ENCODE results near the gene TMED1. TPM values are rescaled to one million over a fixed set of nuclear protein-coding genes. Genes with fewer than 3 reads are reported as not detected.

Gene TMED1
- total and polyA plus RNA-seq, 9 of the 15 experiments (the other 6 are each of a cell fraction or from before 2014, with no cell fraction given) = 0.86 to 30.2 (median 23.5) TPM

DNA sequence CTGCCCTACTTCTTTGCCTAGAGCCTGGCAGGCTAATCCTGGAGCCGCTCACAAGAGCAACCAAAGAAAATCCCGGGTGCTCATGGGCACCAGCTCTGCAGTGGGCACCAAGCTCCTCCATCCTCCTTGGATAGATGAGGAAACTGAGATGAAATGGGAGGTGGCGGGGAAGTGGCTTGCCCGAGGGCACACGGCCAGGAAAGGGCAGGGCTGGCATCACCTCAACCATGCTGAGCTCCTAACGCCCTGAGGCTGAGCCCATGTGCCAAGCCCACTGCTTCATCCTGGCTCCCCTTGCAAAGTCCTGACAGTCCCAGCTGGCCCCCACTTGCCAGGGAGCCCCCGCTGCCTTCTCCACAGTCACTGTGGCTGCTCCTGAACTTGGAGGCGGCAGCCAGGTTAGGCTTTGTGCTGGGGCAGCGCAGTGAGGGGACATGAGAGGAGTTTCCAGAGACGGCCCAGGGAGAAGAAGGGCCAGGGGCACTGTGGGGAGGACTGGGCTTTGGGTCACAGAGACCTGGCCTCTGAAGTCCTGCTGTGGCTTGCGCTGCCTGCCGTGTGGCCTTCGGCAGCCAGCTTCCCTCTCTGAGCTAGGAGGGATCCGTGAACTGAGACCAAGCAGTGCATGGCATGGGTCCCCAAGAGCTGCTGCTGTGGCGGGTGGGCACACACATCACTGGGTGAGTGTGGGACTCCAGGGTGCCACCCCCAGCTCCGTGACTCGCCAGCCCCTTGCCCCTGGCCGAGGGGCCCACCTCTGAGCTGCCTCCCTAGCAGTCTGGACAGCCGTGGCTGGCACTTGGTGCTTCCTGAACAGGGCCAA is 17.5 kb downstream of the TMED1 start:
- H3K27ac ChIP-seq (ENCODE audit: extremely low read depth, low read depth, low read length) = no peak overlapping the region
- intact Hi-C loops (cut with micrococcal nuclease) = no loop called here
- H2AFZ ChIP-seq (ENCODE audit: low read depth, low read length) = no peak overlapping the region
- in situ Hi-C loops (cut with MboI) = no loop called here
- no TSS peak for BruUV-seq (replicated peaks)
- H3K4me3 ChIP-seq = no peak overlapping the region
- ChIA-PET CTCF (ENCODE audit: low intra/inter-chr PET ratio) (no interaction called here), POLR2A (interaction anchor here (1.1 kb wide), 1 partner anchor 15 kb away, joined by 7 read pairs; no protein-coding TSS in a partner anchor)
- WGBS (ENCODE audit: insufficient coverage, low coverage, missing lambda C conversion rate) = 97% methylated on average over 15 of the region's 19 CpGs
- peaks cover 13 to 64% of the 10 kb centered on the region in 2 experiments; a peak in 4 of 5 replicates for H3K4me1 ChIP-seq (replicated peaks in 1 of 2; ENCODE audit: control insufficient read depth in 2 of 2, insufficient read depth in 2 of 2, low read length in 2 of 2)
- FAIRE-seq (no peak), ATAC-seq (no peak), DNase-seq (ENCODE audit: extremely low read depth in 1 of 4, low spot score in 3 of 4) (no peak)
- H3K9me1 ChIP-seq (ENCODE audit: control insufficient read depth, insufficient read depth, low read length) = no peaks in the 10 kb centered on the region
- peak; percentile 59 for TF ChIP-seq RBM22 (IDR thresholded peaks at IDR 0.05; ENCODE audit: low read depth, low read length, poor library complexity, severe bottlenecking)
- no peak for TF ChIP-seq ZNF217 (CRISPR knock-in tag; IDR thresholded peaks at IDR 0.05)
- TF ChIP-seq, protein P1, sequence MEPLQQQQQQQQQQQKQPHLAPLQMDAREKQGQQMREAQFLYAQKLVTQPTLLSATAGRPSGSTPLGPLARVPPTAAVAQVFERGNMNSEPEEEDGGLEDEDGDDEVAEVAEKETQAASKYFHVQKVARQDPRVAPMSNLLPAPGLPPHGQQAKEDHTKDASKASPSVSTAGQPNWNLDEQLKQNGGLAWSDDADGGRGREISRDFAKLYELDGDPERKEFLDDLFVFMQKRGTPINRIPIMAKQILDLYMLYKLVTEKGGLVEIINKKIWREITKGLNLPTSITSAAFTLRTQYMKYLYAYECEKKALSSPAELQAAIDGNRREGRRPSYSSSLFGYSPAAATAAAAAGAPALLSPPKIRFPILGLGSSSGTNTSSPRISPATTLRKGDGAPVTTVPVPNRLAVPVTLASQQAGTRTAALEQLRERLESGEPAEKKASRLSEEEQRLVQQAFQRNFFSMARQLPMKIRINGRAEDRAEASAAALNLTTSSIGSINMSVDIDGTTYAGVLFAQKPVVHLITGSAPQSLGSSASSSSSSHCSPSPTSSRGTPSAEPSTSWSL (CRISPR knock-in tag; IDR thresholded peaks at IDR 0.05; ENCODE audit: borderline replicate concordance) = no peak
- TF ChIP-seq POLR2G (IDR thresholded peaks at IDR 0.05; ENCODE audit: low read depth, low read length) = peak; percentile 58
- no peaks in the 10 kb centered on the region for H3K27me3 ChIP-seq (ENCODE audit: control insufficient read depth in 2 of 2, insufficient read depth in 2 of 2, low read length in 2 of 2)
- peaks cover 80% of the 10 kb centered on the region; the same call in 2 of the 3 replicates for H3K36me3 ChIP-seq (ENCODE audit: control insufficient read depth, insufficient read depth, low read length)
- no peaks in the 10 kb centered on the region for H3K9me3 ChIP-seq (replicated peaks; ENCODE audit: control insufficient read depth, insufficient read depth, low read depth, low read length)
- no peak overlapping the region for H3K4me2 ChIP-seq (ENCODE audit: insufficient read depth, low read length)
- H3K79me2 ChIP-seq (ENCODE audit: control insufficient read depth, insufficient read depth, low read length) = no peaks in the 10 kb centered on the region; the same call in 2 of the 3 replicates
- H3K9ac ChIP-seq (ENCODE audit: insufficient read depth in 1 of 2, low read depth in 2 of 2, low read length in 2 of 2) = peak overlapping the region in 1 of 2 experiments; percentile 11; a peak in 1 of 4 replicates
- H4K20me1 ChIP-seq (replicated peaks; ENCODE audit: control insufficient read depth, insufficient read depth, low read length) = peaks cover 7% of the 10 kb centered on the region; the same call in 1 of the 2 replicates

Data from K562 (cell line).